Measurements from ENCODE around the gene DRAM1. TPM values are rescaled to one million over a fixed set of nuclear protein-coding genes. Genes with fewer than 3 reads are reported as not detected.
A peak's percentile ranks its signal among the peaks of the same experiment; 100 is the strongest.

Gene DRAM1
- total and polyA plus RNA-seq, 9 of the 15 experiments (the other 6 are each of a cell fraction or from before 2014, with no cell fraction given), result 1.4 to 4.3 (median 2.7) TPM

DNA sequence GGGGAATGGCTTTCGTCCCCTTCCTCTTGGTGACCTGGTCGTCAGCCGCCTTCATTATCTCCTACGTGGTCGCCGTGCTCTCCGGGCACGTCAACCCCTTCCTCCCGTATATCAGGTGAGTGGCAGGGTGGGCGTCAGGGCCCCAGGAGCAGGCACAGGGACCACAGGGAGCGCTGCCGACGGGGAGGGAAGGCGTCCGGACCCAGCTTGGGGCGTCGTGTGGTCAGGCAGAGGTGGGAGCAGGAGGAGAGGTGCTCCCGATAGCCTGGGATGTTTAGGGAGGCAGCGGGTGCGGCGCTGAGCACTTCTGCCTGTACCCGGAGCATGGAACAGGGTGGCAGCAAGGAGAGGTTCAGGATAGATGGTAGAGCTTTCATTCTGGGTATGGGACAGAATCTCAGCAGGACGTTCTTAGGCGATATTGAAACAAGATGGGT, 444 bp downstream of the DRAM1 start (continued):
- TF ChIP-seq, protein P1, sequence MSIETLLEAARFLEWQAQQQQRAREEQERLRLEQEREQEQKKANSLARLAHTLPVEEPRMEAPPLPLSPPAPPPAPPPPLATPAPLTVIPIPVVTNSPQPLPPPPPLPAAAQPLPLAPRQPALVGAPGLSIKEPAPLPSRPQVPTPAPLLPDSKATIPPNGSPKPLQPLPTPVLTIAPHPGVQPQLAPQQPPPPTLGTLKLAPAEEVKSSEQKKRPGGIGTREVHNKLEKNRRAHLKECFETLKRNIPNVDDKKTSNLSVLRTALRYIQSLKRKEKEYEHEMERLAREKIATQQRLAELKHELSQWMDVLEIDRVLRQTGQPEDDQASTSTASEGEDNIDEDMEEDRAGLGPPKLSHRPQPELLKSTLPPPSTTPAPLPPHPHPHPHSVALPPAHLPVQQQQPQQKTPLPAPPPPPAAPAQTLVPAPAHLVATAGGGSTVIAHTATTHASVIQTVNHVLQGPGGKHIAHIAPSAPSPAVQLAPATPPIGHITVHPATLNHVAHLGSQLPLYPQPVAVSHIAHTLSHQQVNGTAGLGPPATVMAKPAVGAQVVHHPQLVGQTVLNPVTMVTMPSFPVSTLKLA (conservative IDR thresholded peaks at IDR 0.05), result no peak
- TF ChIP-seq STAT5A (IDR thresholded peaks at IDR 0.05; ENCODE audit: borderline replicate concordance, low read length) (no peak), PHF21A (IDR thresholded peaks at IDR 0.05; ENCODE audit: borderline replicate concordance, low read depth) (peak; percentile 52; the same call in 1 of the 2 replicates), ZNF347 (CRISPR knock-in tag; IDR thresholded peaks at IDR 0.05; ENCODE audit: low read depth) (no peak), TARDBP (IDR thresholded peaks at IDR 0.05) (no peak), SMARCC2 (IDR thresholded peaks at IDR 0.05; ENCODE audit: low read depth) (no peak), STAT5B (CRISPR knock-in tag; IDR thresholded peaks at IDR 0.05) (no peak), PML (IDR thresholded peaks at IDR 0.05; ENCODE audit: low read length) (no peak), NFATC3 (IDR thresholded peaks at IDR 0.05) (no peak), ERF (CRISPR knock-in tag; IDR thresholded peaks at IDR 0.05) (no peak), ZNF354B (CRISPR knock-in tag; IDR thresholded peaks at IDR 0.05) (no peak), MEF2D (tag; conservative IDR thresholded peaks at IDR 0.05; ENCODE audit: low read depth) (no peak), KHSRP (IDR thresholded peaks at IDR 0.05) (no peak), SMARCA4 (IDR thresholded peaks at IDR 0.05) (no peak), RBM39 (optimal IDR thresholded peaks at IDR 0.05; ENCODE audit: low read depth, low read length) (no peak), HEY1 (CRISPR knock-in tag; IDR thresholded peaks at IDR 0.05; ENCODE audit: borderline replicate concordance) (no peak), SNIP1 (IDR thresholded peaks at IDR 0.05; ENCODE audit: low read depth) (no peak), NUFIP1 (IDR thresholded peaks at IDR 0.05; ENCODE audit: partially characterized antibody) (no peak), ESRRA (IDR thresholded peaks at IDR 0.05; ENCODE audit: borderline replicate concordance, low read depth) (0 out of 2 replicates have a peak, but pooled peaks have one; percentile 8), TFAM (CRISPR knock-in tag; conservative IDR thresholded peaks at IDR 0.05) (no peak), SMC3 (conservative IDR thresholded peaks at IDR 0.05; ENCODE audit: insufficient read depth, low read depth, low read length) (no peak), MTF1 (CRISPR knock-in tag; IDR thresholded peaks at IDR 0.05; ENCODE audit: borderline replicate concordance) (no peak), MAFK (IDR thresholded peaks at IDR 0.05; ENCODE audit: low read length) (no peak), RAD21 (CRISPR knock-in tag; conservative IDR thresholded peaks at IDR 0.05 in 1 of 2, IDR thresholded peaks at IDR 0.05 in 1 of 2) (no peak), TAF1 (IDR thresholded peaks at IDR 0.05; ENCODE audit: control insufficient read depth, extremely low read depth, insufficient read depth, low read length, severe bottlenecking) (no peak), DPF2 (IDR thresholded peaks at IDR 0.05) (no peak), TRIM24 (IDR thresholded peaks at IDR 0.05) (no peak)
- TF ChIP-seq, protein P2, sequence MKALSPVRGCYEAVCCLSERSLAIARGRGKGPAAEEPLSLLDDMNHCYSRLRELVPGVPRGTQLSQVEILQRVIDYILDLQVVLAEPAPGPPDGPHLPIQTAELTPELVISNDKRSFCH (CRISPR knock-in tag; IDR thresholded peaks at IDR 0.05), result no peak
- TF ChIP-seq, protein P2 (tag; IDR thresholded peaks at IDR 0.05), result 0 out of 2 replicates have a peak, but pooled peaks have one; percentile 6
- TF ChIP-seq, protein P3, sequence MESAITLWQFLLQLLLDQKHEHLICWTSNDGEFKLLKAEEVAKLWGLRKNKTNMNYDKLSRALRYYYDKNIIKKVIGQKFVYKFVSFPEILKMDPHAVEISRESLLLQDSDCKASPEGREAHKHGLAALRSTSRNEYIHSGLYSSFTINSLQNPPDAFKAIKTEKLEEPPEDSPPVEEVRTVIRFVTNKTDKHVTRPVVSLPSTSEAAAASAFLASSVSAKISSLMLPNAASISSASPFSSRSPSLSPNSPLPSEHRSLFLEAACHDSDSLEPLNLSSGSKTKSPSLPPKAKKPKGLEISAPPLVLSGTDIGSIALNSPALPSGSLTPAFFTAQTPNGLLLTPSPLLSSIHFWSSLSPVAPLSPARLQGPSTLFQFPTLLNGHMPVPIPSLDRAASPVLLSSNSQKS (CRISPR knock-in tag; IDR thresholded peaks at IDR 0.05), result no peak
- TF ChIP-seq, protein P4, sequence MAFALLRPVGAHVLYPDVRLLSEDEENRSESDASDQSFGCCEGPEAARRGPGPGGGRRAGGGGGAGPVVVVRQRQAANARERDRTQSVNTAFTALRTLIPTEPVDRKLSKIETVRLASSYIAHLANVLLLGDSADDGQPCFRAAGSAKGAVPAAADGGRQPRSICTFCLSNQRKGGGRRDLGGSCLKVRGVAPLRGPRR (CRISPR knock-in tag; IDR thresholded peaks at IDR 0.05), result no peak

Measured in K562 (cell line).